Neural cell (in vitro differentiated cells): ENCODE results near the gene ZNF804A.

Experiments used
- EP300 ChIP-seq: fragments of 450-650 bp; conservative IDR thresholded peaks from 2 replicates; pipeline ENCODE4 v1.6.1; 2014; ENCODE audit warnings: antibody characterized with exemption, mild to moderate bottlenecking, moderate library complexity; ENCODE audit not compliant: poor library complexity, severe bottlenecking
- POLR2AphosphoS5 ChIP-seq: IDR thresholded peaks from 2 replicates; pipeline ENCODE4 v1.6.1; 2012
- TF ChIP-seq, protein P1 (sequence below): fragments of 450-650 bp; IDR thresholded peaks from 2 replicates; pipeline ENCODE4 v1.5.1; 2014; ENCODE audit warnings: antibody characterized with exemption, mild to moderate bottlenecking, moderate library complexity; ENCODE audit not compliant: poor library complexity, severe bottlenecking
- TF ChIP-seq, protein P2 (sequence below): IDR thresholded peaks from 2 replicates; pipeline ENCODE4 v1.6.1; 2012; ENCODE audit warnings: borderline replicate concordance

GRCh38 chr2:184581391-184581790 is 16.9 kb upstream of the ZNF804A start:
- TF ChIP-seq POLR2AphosphoS5 = no peak
- no peak for TF ChIP-seq EP300
- TF ChIP-seq, protein P1, sequence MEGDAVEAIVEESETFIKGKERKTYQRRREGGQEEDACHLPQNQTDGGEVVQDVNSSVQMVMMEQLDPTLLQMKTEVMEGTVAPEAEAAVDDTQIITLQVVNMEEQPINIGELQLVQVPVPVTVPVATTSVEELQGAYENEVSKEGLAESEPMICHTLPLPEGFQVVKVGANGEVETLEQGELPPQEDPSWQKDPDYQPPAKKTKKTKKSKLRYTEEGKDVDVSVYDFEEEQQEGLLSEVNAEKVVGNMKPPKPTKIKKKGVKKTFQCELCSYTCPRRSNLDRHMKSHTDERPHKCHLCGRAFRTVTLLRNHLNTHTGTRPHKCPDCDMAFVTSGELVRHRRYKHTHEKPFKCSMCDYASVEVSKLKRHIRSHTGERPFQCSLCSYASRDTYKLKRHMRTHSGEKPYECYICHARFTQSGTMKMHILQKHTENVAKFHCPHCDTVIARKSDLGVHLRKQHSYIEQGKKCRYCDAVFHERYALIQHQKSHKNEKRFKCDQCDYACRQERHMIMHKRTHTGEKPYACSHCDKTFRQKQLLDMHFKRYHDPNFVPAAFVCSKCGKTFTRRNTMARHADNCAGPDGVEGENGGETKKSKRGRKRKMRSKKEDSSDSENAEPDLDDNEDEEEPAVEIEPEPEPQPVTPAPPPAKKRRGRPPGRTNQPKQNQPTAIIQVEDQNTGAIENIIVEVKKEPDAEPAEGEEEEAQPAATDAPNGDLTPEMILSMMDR = no peak
- TF ChIP-seq, protein P2, sequence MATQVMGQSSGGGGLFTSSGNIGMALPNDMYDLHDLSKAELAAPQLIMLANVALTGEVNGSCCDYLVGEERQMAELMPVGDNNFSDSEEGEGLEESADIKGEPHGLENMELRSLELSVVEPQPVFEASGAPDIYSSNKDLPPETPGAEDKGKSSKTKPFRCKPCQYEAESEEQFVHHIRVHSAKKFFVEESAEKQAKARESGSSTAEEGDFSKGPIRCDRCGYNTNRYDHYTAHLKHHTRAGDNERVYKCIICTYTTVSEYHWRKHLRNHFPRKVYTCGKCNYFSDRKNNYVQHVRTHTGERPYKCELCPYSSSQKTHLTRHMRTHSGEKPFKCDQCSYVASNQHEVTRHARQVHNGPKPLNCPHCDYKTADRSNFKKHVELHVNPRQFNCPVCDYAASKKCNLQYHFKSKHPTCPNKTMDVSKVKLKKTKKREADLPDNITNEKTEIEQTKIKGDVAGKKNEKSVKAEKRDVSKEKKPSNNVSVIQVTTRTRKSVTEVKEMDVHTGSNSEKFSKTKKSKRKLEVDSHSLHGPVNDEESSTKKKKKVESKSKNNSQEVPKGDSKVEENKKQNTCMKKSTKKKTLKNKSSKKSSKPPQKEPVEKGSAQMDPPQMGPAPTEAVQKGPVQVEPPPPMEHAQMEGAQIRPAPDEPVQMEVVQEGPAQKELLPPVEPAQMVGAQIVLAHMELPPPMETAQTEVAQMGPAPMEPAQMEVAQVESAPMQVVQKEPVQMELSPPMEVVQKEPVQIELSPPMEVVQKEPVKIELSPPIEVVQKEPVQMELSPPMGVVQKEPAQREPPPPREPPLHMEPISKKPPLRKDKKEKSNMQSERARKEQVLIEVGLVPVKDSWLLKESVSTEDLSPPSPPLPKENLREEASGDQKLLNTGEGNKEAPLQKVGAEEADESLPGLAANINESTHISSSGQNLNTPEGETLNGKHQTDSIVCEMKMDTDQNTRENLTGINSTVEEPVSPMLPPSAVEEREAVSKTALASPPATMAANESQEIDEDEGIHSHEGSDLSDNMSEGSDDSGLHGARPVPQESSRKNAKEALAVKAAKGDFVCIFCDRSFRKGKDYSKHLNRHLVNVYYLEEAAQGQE = no peak
